Common myeloid progenitor, CD34-positive (primary cell): ENCODE data around the gene CAMK1.

Experiments
- CTCF ChIA-PET: fragments of 350-600 bp; sonication (Branson Sonifier 250); formaldehyde crosslinking; loops from one replicate; lab custom pipeline; 2021; ENCODE audit warnings: antibody characterized with exemption; lab: Charles Lee
- POLR2A ChIA-PET: fragments of 350-600 bp; sonication (Branson Sonifier 250); formaldehyde crosslinking; loops from one replicate; lab custom pipeline; 2021; ENCODE audit warnings: antibody characterized with exemption; lab: Charles Lee
- DNase-seq, 3 donors: peaks; one replicate each; pipeline versions ENCODE4 v3.0.0 to v3.0.0-alpha.2; 2013
- H3K27ac ChIP-seq, 2 experiments: 1 replicate in 1 of 2; 2 replicates in 1 of 2; pipeline ENCODE4 v1.7.0; 2013; ENCODE audit warnings: inconsistent platforms in 2 of 2, low read length in 2 of 2, mild to moderate bottlenecking in 2 of 2, low read depth in 1 of 2, moderate library complexity in 1 of 2; ENCODE audit not compliant: severe bottlenecking in 2 of 2, insufficient read depth in 1 of 2, poor library complexity in 1 of 2
- H3K27me3 ChIP-seq, 5 experiments: replicated peaks in 2 of 5; 1 replicate in 3 of 5; 2 replicates in 2 of 5; pipeline versions ENCODE4 v1.6.1 to v1.7.0; 2013; ENCODE audit warnings: low read length in 4 of 5, mild to moderate bottlenecking in 2 of 5, moderate library complexity in 2 of 5, inconsistent platforms in 1 of 5; ENCODE audit not compliant: insufficient read depth in 5 of 5, control insufficient read depth in 4 of 5
- H3K36me3 ChIP-seq, 4 experiments: 1 replicate in 2 of 4; 2 replicates in 2 of 4; pipeline versions ENCODE4 v1.6.1 to v1.7.0; 2013; ENCODE audit warnings: low read length in 3 of 4, control low read depth in 1 of 4, mild to moderate bottlenecking in 1 of 4; ENCODE audit not compliant: control insufficient read depth in 4 of 4, insufficient read depth in 4 of 4
- H3K4me1 ChIP-seq, 4 experiments: 1 replicate in 3 of 4; 2 replicates in 1 of 4; pipeline versions ENCODE4 v1.6.1 to v1.7.1; 2013; ENCODE audit warnings: low read length in 3 of 4, mild to moderate bottlenecking in 3 of 4, control low read depth in 1 of 4, inconsistent platforms in 1 of 4, moderate library complexity in 1 of 4; ENCODE audit not compliant: control insufficient read depth in 4 of 4, insufficient read depth in 4 of 4; ENCODE audit errors: control extremely low read depth in 1 of 4
- H3K4me3 ChIP-seq, 7 experiments: 1 replicate in 4 of 7; 2 replicates in 3 of 7; pipeline versions ENCODE4 v1.5.1 to v1.7.0; 2013; ENCODE audit warnings: mild to moderate bottlenecking in 7 of 7, low read length in 6 of 7, moderate library complexity in 6 of 7, inconsistent platforms in 2 of 7, low read depth in 2 of 7, control low read depth in 1 of 7; ENCODE audit not compliant: insufficient read depth in 4 of 7, control insufficient read depth in 1 of 7; ENCODE audit errors: extremely low read depth in 1 of 7
- H3K9me3 ChIP-seq, 5 experiments: 1 replicate in 4 of 5; 2 replicates in 1 of 5; pipeline versions ENCODE4 v1.6.1 to v1.7.1; 2013; ENCODE audit warnings: low read length in 4 of 5, mild to moderate bottlenecking in 2 of 5, inconsistent platforms in 1 of 5, low read depth in 1 of 5, moderate library complexity in 1 of 5; ENCODE audit not compliant: control insufficient read depth in 4 of 5, insufficient read depth in 2 of 5; ENCODE audit errors: control extremely low read depth in 1 of 5
- WGBS: methylation state at CpG from one replicate; pipeline ENCODE4 v1.1.5; 2013; ENCODE audit not compliant: insufficient coverage; 5-methylcytosine and 5-hydroxymethylcytosine counted together

Gene CAMK1

GRCh38 chr3:9736831-9737230 is 32.9 kb downstream of the CAMK1 start:
- DNase-seq = no peak
- CTCF ChIA-PET = interaction anchor here (1.0 to 2.4 kb wide), 6 partner anchors 9 to 34 kb away, joined by 3 to 13 read pairs (median 4); partner anchors contain the start of genes CPNE9 and OGG1
- H3K4me1 ChIP-seq = peaks cover 3 to 33% (median 24%) of the 10 kb centered on the region in 4 experiments
- no peaks in the 10 kb centered on the region for H3K9me3 ChIP-seq
- WGBS = 100% methylated on average over 2 of the region's 2 CpGs
- H3K36me3 ChIP-seq = peaks cover 15 to 84% (median 64%) of the 10 kb centered on the region in 4 experiments
- no peaks in the 10 kb centered on the region for H3K27me3 ChIP-seq
- POLR2A ChIA-PET = no interaction called here
- no peak overlapping the region for H3K4me3 ChIP-seq
- H3K27ac ChIP-seq = no peak overlapping the region

- peak overlapping the region; percentile 99 to 100 for H3K27ac ChIP-seq
- WGBS = 45% methylated on average over 7 of the region's 7 CpGs
- CTCF ChIA-PET = interaction anchor here (0.9 to 8.5 kb wide), 10 partner anchors 13 to 547 kb away, joined by 3 to 107 read pairs (median 4); partner anchors contain the start of gene OGG1
- POLR2A ChIA-PET = interaction anchor here (1.3 to 3.6 kb wide), 2 partner anchors 11 to 17 kb away, joined by 5 to 16 read pairs; partner anchors contain the start of gene OGG1
- H3K9me3 ChIP-seq = no peaks in the 10 kb centered on the region
- peaks cover 6 to 46% (median 32%) of the 10 kb centered on the region in 4 experiments for H3K4me1 ChIP-seq
- no peaks in the 10 kb centered on the region for H3K27me3 ChIP-seq
- H3K4me3 ChIP-seq = peak overlapping the region; percentile 76 to 97 (median 86)
- DNase-seq = no peak
- peaks cover 5 to 43% (median 23%) of the 10 kb centered on the region in 4 experiments for H3K36me3 ChIP-seq
Observed at GRCh38 chr3:9732740-9733115, 37.0 kb downstream of the CAMK1 start.

GRCh38 chr3:9732080-9732739 is 37.5 kb downstream of the CAMK1 start:
- peak; percentile 75 to 91 (median 89) for DNase-seq
- CTCF ChIA-PET = interaction anchor here (0.9 to 8.5 kb wide), 9 partner anchors 13 to 107 kb away, joined by 3 to 107 read pairs (median 4); partner anchors contain the start of gene OGG1

GRCh38 chr3:9731206-9732079 is 38.3 kb downstream of the CAMK1 start, which contains the start of gene BRPF1:
BRPF1 (plus strand) TSS chr3:9731735; CDS start chr3:9734141, 2,406 bp downstream.
- H3K4me1 ChIP-seq = peaks cover 6 to 57% (median 42%) of the 10 kb centered on the region in 4 experiments
- ChIA-PET POLR2A (interaction anchor here (0.7 to 3.6 kb wide), 5 partner anchors 14 to 61 kb away, joined by 3 to 16 read pairs (median 7); partner anchors contain the start of genes ARPC4, OGG1 and TADA3), CTCF (interaction anchor here (1.3 to 8.5 kb wide), 6 partner anchors 13 to 77 kb away, joined by 3 to 107 read pairs (median 5); partner anchors contain the start of genes ARPC4, OGG1 and TADA3)
- DNase-seq = peak; percentile 99 to 100 (median 100)
- no peaks in the 10 kb centered on the region for H3K9me3 ChIP-seq
- peak within 1 kb of the TSS; percentile 99 to 100 for H3K27ac ChIP-seq
- H3K27me3 ChIP-seq = no peaks in the 10 kb centered on the region
- WGBS = under 1% methylated on average over 67 of the region's 88 CpGs
- H3K36me3 ChIP-seq = peaks cover 0 to 30% (median 14%) of the 10 kb centered on the region in 4 experiments
- peak within 1 kb of the TSS; percentile 76 to 97 (median 88) for H3K4me3 ChIP-seq

More at GRCh38 chr3:9732080-9732739, 37.5 kb downstream of the CAMK1 start:
- 0% methylated on average over 35 of the region's 41 CpGs for WGBS
- Histone ChIP-seq H3K4me1 (peaks cover 6 to 52% (median 37%) of the 10 kb centered on the region in 4 experiments), H3K27me3 (no peaks in the 10 kb centered on the region), H3K4me3 (peak overlapping the region; percentile 76 to 97 (median 86)), H3K9me3 (no peaks in the 10 kb centered on the region), H3K36me3 (peaks cover 4 to 37% (median 19%) of the 10 kb centered on the region in 4 experiments), H3K27ac (peak overlapping the region; percentile 99 to 100)
- POLR2A ChIA-PET = interaction anchor here (0.7 to 3.6 kb wide), 3 partner anchors 18 to 60 kb away, joined by 3 to 16 read pairs (median 7); partner anchors contain the start of genes ARPC4, OGG1 and TADA3

GRCh38 chr3:9730657-9731205 is 39.0 kb downstream of the CAMK1 start:
- Histone ChIP-seq H3K4me3 (peak overlapping the region; percentile 46 to 97 (median 81)), H3K27ac (peak overlapping the region in 1 of 2 experiments; percentile 100), H3K36me3 (peaks cover 0 to 25% (median 11%) of the 10 kb centered on the region in 4 experiments), H3K9me3 (no peaks in the 10 kb centered on the region), H3K27me3 (no peaks in the 10 kb centered on the region), H3K4me1 (peaks cover 6 to 57% (median 42%) of the 10 kb centered on the region in 4 experiments)
- peak; percentile 82 to 95 (median 93) for DNase-seq
- ChIA-PET CTCF (interaction anchor here (1.3 to 8.5 kb wide), 4 partner anchors 12 to 62 kb away, joined by 3 to 107 read pairs (median 36); partner anchors contain the start of genes ARPC4, OGG1 and TADA3), POLR2A (interaction anchor here (1.2 to 3.6 kb wide), 4 partner anchors 14 to 62 kb away, joined by 5 to 16 read pairs (median 7); partner anchors contain the start of genes ARPC4, OGG1 and TADA3)
- WGBS = 0% methylated on average over 12 of the region's 17 CpGs

GRCh38 chr3:9729419-9729818 is 40.3 kb downstream of the CAMK1 start:
- no peak for DNase-seq
- H3K4me3 ChIP-seq = no peak overlapping the region
- ChIA-PET CTCF (interaction anchor here (1.2 to 8.5 kb wide), 3 partner anchors 11 to 40 kb away, joined by 3 to 107 read pairs (median 4); no protein-coding TSS in a partner anchor), POLR2A (no interaction called here)
- no peaks in the 10 kb centered on the region for H3K9me3 ChIP-seq
- no peaks in the 10 kb centered on the region for H3K27me3 ChIP-seq
- H3K27ac ChIP-seq = no peak overlapping the region
- H3K36me3 ChIP-seq = peaks cover 0 to 14% (median 4%) of the 10 kb centered on the region in 4 experiments
- peaks cover 6 to 45% (median 38%) of the 10 kb centered on the region in 4 experiments for H3K4me1 ChIP-seq
- WGBS = 100% methylated on average over 10 of the region's 10 CpGs
